ENCODE data around the gene LTBP2. TPM values are rescaled to one million over a fixed set of nuclear protein-coding genes. Genes with fewer than 3 reads are reported as not detected.
A peak's percentile ranks its signal among the peaks of the same experiment; 100 is the strongest.

Gene LTBP2
- total RNA-seq, 1 experiment from 2014 or later = 32.5 TPM

- no peak for DNase-seq (ENCODE audit: low read depth)
Measured at GRCh38 chr14:74592476-74593201, 19.4 kb downstream of the LTBP2 start.

GRCh38 chr14:74591899-74592298 lies 20.1 kb downstream of the LTBP2 start:
- DNase-seq (ENCODE audit: low read depth) = no peak

- no peak for DNase-seq (ENCODE audit: low read depth)
Measured at GRCh38 chr14:74591394-74591793, 20.6 kb downstream of the LTBP2 start.

GRCh38 chr14:74589291-74589879 lies 22.7 kb downstream of the LTBP2 start:
- no peak for DNase-seq (ENCODE audit: low read depth)

- DNase-seq (ENCODE audit: low read depth) = no peak
Measured at GRCh38 chr14:74587363-74587707, 24.7 kb downstream of the LTBP2 start.

- no peak for DNase-seq (ENCODE audit: low read depth)
Measured at GRCh38 chr14:74586681-74587362, 25.2 kb downstream of the LTBP2 start.

GRCh38 chr14:74585406-74586335 lies 26.4 kb downstream of the LTBP2 start:
- DNase-seq (ENCODE audit: low read depth) = no peak

- DNase-seq (ENCODE audit: low read depth) = no peak
Measured at GRCh38 chr14:74584951-74585350, 27.1 kb downstream of the LTBP2 start.

- peak; percentile 90 for DNase-seq (ENCODE audit: low read depth)
Measured at GRCh38 chr14:74583689-74584434, 28.2 kb downstream of the LTBP2 start.

- no peak for DNase-seq (ENCODE audit: low read depth)
Measured at GRCh38 chr14:74582910-74583581, 29.0 kb downstream of the LTBP2 start.

GRCh38 chr14:74580275-74580672 lies 31.8 kb downstream of the LTBP2 start:
- DNase-seq (ENCODE audit: low read depth) = no peak

- peak; percentile 95 for DNase-seq (ENCODE audit: low read depth)
Measured at GRCh38 chr14:74579447-74580274, 32.4 kb downstream of the LTBP2 start.

- DNase-seq (ENCODE audit: low read depth) = no peak
Measured at GRCh38 chr14:74578479-74578878, 33.6 kb downstream of the LTBP2 start.

- DNase-seq (ENCODE audit: low read depth) = no peak
Measured at GRCh38 chr14:74577948-74578275, 34.1 kb downstream of the LTBP2 start.

GRCh38 chr14:74577247-74577947 lies 34.6 kb downstream of the LTBP2 start:
- no peak for DNase-seq (ENCODE audit: low read depth)

- DNase-seq (ENCODE audit: low read depth) = no peak
Measured at GRCh38 chr14:74575936-74576335, 36.1 kb downstream of the LTBP2 start.

GRCh38 chr14:74575507-74575906 lies 36.5 kb downstream of the LTBP2 start:
- no peak for DNase-seq (ENCODE audit: low read depth)

GRCh38 chr14:74574706-74575105 lies 37.3 kb downstream of the LTBP2 start:
- DNase-seq (ENCODE audit: low read depth) = peak; percentile 79

GRCh38 chr14:74574090-74574433 lies 38.0 kb downstream of the LTBP2 start:
- peak; percentile 38 for DNase-seq (ENCODE audit: low read depth)
